Measurements from ENCODE around the gene SLC12A2. TPM values are rescaled to one million over a fixed set of nuclear protein-coding genes. Genes with fewer than 3 reads are reported as not detected.

The SLC12A2 gene
- total RNA-seq, 1 experiment from 2014 or later, result 41.2 TPM

DNA sequence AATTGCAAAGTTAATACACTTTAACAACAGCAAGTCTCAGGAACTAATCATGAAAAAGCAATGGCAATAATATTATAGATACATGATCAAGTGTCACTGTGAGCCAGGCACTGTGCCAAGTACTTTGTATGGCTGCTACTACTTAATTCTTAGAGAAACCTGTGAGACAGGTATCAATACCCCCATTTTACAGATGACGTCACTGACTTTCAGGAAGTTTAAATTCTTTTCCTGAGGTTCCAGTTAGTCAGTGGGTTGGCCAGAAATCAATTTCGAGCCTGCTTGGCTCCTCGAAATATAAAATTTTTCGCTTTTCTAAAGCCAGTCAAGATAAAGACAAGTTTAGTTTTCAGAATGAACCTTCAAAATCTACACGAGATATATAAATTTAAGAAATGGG, 130.3 kb downstream of the SLC12A2 start:
- no peaks in the 10 kb centered on the region for H3K79me2 ChIP-seq (ENCODE audit: insufficient read depth, low read length)
- ChIA-PET RAD21 (ENCODE audit: low non-redundant PET in 1 of 2, low total read pairs in 2 of 2, uncharacterized antibody in 2 of 2, unreplicated experiment in 2 of 2) (interaction anchor here in 1 of 2 experiments (1.3 kb wide), 1 partner anchor 285 kb away, joined by 4 read pairs; no protein-coding TSS in a partner anchor), CTCF (interaction anchor here (1.2 kb wide), 2 partner anchors 338 to 630 kb away, joined by 4 read pairs; no protein-coding TSS in a partner anchor), POLR2A (no interaction called here)
- H3K9ac ChIP-seq (ENCODE audit: low read length), result no peak overlapping the region
- TF ChIP-seq POLR2A (IDR thresholded peaks at IDR 0.05; ENCODE audit: borderline replicate concordance, extremely low read depth, insufficient read depth, insufficient read length), result no peak
- TF ChIP-seq CBX3 (IDR thresholded peaks at IDR 0.05; ENCODE audit: low read depth), result no peak
- TF ChIP-seq ELF1 (IDR thresholded peaks at IDR 0.05; ENCODE audit: borderline replicate concordance, low read depth), result no peak
- TF ChIP-seq CEBPB (IDR thresholded peaks at IDR 0.05; ENCODE audit: low read depth), result no peak
- no peak for TF ChIP-seq REST (IDR thresholded peaks at IDR 0.05; ENCODE audit: low read depth)
- no peak for TF ChIP-seq POLR2AphosphoS5 (IDR thresholded peaks at IDR 0.05; ENCODE audit: low read depth, low read length)
- TF ChIP-seq ZNF274 (IDR thresholded peaks at IDR 0.05; ENCODE audit: low read depth, low read length), result no peak
- TF ChIP-seq, protein P1, sequence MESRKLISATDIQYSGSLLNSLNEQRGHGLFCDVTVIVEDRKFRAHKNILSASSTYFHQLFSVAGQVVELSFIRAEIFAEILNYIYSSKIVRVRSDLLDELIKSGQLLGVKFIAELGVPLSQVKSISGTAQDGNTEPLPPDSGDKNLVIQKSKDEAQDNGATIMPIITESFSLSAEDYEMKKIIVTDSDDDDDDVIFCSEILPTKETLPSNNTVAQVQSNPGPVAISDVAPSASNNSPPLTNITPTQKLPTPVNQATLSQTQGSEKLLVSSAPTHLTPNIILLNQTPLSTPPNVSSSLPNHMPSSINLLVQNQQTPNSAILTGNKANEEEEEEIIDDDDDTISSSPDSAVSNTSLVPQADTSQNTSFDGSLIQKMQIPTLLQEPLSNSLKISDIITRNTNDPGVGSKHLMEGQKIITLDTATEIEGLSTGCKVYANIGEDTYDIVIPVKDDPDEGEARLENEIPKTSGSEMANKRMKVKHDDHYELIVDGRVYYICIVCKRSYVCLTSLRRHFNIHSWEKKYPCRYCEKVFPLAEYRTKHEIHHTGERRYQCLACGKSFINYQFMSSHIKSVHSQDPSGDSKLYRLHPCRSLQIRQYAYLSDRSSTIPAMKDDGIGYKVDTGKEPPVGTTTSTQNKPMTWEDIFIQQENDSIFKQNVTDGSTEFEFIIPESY (IDR thresholded peaks at IDR 0.05; ENCODE audit: extremely low read depth, insufficient replicate concordance, low read length), result no peak
- TF ChIP-seq YY1 (IDR thresholded peaks at IDR 0.05; ENCODE audit: extremely low read depth, insufficient replicate concordance, low read depth, low read length), result no peak
- H4K20me1 ChIP-seq (ENCODE audit: insufficient read depth), result no peaks in the 10 kb centered on the region
- no peak overlapping the region for H3K4me2 ChIP-seq (ENCODE audit: low read length)
- H3K27me3 ChIP-seq (ENCODE audit: insufficient read depth, low read length), result no peaks in the 10 kb centered on the region
- H3K9me2 ChIP-seq (ENCODE audit: insufficient read depth), result no peaks in the 10 kb centered on the region
- no peaks in the 10 kb centered on the region for H3K9me3 ChIP-seq (ENCODE audit: control insufficient read depth in 1 of 2, insufficient read depth in 1 of 2, low read depth in 1 of 2, low read length in 2 of 2)
- intact Hi-C loops (cut with micrococcal nuclease), result loop anchor here (1.0 to 10.0 kb wide), 8 partner anchors 285 to 1553 kb away; no protein-coding TSS in a partner anchor
- no peaks in the 10 kb centered on the region for H3K36me3 ChIP-seq (ENCODE audit: control insufficient read depth in 1 of 2, insufficient read depth in 2 of 2, low read length in 2 of 2)
- H3K27ac ChIP-seq (ENCODE audit: low read depth, low read length), result no peak overlapping the region
- no peaks in the 10 kb centered on the region for H3K4me1 ChIP-seq (ENCODE audit: control insufficient read depth in 1 of 2, insufficient read depth in 2 of 2, low read length in 2 of 2)
- BruUV-seq (replicated peaks), result no TSS peak
- ATAC-seq (no peak), DNase-seq (ENCODE audit: low read depth, low spot score) (no peak)
- H3K4me3 ChIP-seq (replicated peaks in 1 of 2; ENCODE audit: low read depth in 1 of 2, low read length in 2 of 2), result no peak overlapping the region
- no peak overlapping the region for H2AFZ ChIP-seq (ENCODE audit: low read depth, low read length, poor library complexity, severe bottlenecking)

All from HCT116 (cell line).